Transverse colon (tissue), 4 donors: ENCODE data around the gene TMCO1. TPM values are rescaled to one million over a fixed set of nuclear protein-coding genes. Genes with fewer than 3 reads are reported as not detected.

ENCODE experiments used
- DNase-seq: peaks from one replicate; pipeline ENCODE4 v3.0.0-alpha.2; 2019
- H3K27ac ChIP-seq, 4 donors: fragments of 200-600 bp; sonication (generic); 2 replicates each; pipeline ENCODE4 v1.5.1; 2016 to 2018; ENCODE audit warnings: inconsistent platforms in 4 of 4
- H3K27me3 ChIP-seq: fragments of 200-600 bp; sonication (generic); 2 replicates; pipeline ENCODE4 v1.5.1; 2017; ENCODE audit warnings: inconsistent platforms
- H3K36me3 ChIP-seq, 4 donors: fragments of 200-600 bp; sonication (generic); 2 replicates each; pipeline ENCODE4 v1.5.1; 2017 to 2019; ENCODE audit warnings: inconsistent platforms in 4 of 4
- H3K4me1 ChIP-seq, 4 donors: fragments of 200-600 bp; sonication (generic); 2 replicates each; pipeline ENCODE4 v1.5.1; 2017 to 2020; ENCODE audit warnings: inconsistent platforms in 4 of 4
- H3K4me3 ChIP-seq, 4 donors: fragments of 200-600 bp; sonication (generic); 1 replicate in 1 of 4; 2 replicates in 3 of 4; pipeline versions ENCODE4 v1.5.1 to v1.6.1; 2017 to 2019; ENCODE audit warnings: inconsistent platforms in 4 of 4
- H3K9me3 ChIP-seq, 2 donors: fragments of 200-600 bp; sonication (generic); 2 replicates each; pipeline ENCODE4 v1.5.1; 2017 to 2019; ENCODE audit warnings: inconsistent platforms in 2 of 2
- EP300 ChIP-seq: sonication (generic); formaldehyde crosslinking; IDR thresholded peaks from one replicate; pipeline ENCODE4 v1.6.1; 2017; ENCODE audit warnings: antibody characterized with exemption, low read depth
- POLR2A ChIP-seq: fragments of 450-650 bp; IDR thresholded peaks from one replicate; pipeline ENCODE4 v1.6.1; 2016; ENCODE audit warnings: antibody characterized with exemption, mild to moderate bottlenecking, moderate library complexity
- POLR2AphosphoS5 ChIP-seq, 3 donors: sonication (generic); formaldehyde crosslinking; IDR thresholded peaks; one replicate each; pipeline ENCODE4 v1.6.1; 2016; ENCODE audit warnings: antibody characterized with exemption in 3 of 3
- WGBS, 2 donors: methylation state at CpG; one replicate each; pipeline ENCODE4 v1.1.5; 2018; ENCODE audit warnings: low coverage in 1 of 2; 5-methylcytosine and 5-hydroxymethylcytosine counted together
- in situ Hi-C, 4 donors: fragments of 200-750 bp; cut with MboI; loops; one replicate each; pipeline versions ENCODE4 v1.15.0 to v1.15.1; 2017; ENCODE audit warnings: low sequenced_read_pairs in 3 of 4, low pct_ligation_motif_present in 1 of 4, low pct_unique_long_range_greater_than_20kb in 1 of 4
- intact Hi-C: fragments of 100-400 bp; cut with DNase I; formaldehyde crosslinking; loops from one replicate; pipeline ENCODE4 v1.15.1; 2023; ENCODE audit warnings: low total_unique reads
- total RNA-seq, 4 donors: library from RNA; depleted of rRNA; stranded (reverse); fragments of >200 nt; gene quantifications; one replicate each; pipeline ENCODE4 v1.1.0, GENCODE V29; 2016
- TF ChIP-seq, protein P1 (sequence below), 5 experiments: fragments of 200-600 bp in 3 of 5; fragments of 450-650 bp in 2 of 5; sonication (generic) in 3 of 5; IDR thresholded peaks; 1 replicate in 2 of 5; 2 replicates in 3 of 5; pipeline ENCODE4 v1.5.1; 2016 to 2017; ENCODE audit warnings: antibody characterized with exemption in 5 of 5, inconsistent platforms in 3 of 5, mild to moderate bottlenecking in 2 of 5, moderate library complexity in 1 of 5

The TMCO1 gene
- total RNA-seq, 4 donors from 2014 or later, result 28.3 to 180 (median 128) TPM

DNA sequence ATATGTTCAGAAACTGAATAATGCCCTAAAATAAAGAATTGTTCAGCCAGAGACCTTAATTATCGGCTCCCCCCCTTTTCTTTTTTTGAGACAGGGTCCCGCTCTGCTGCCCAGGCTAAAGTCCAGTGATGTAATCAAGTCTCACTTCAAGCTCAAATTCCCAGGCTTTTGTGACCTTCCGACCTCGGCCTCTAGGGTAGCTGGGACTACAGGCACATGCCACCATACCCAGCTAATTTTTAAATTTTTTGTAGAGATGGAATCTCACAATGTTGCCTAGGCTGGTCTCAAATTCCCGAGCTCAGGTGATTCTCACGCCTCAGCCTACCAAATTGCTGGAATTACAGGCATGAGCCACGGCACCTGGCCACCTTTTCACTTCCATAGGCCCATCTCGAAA, 26.5 kb downstream of the TMCO1 start:
- no peak for DNase-seq
- Histone ChIP-seq H3K27me3 (no peaks in the 10 kb centered on the region), H3K36me3 (peaks cover 0 to 48% (median 17%) of the 10 kb centered on the region in 4 donors), H3K4me3 (no peak overlapping the region), H3K4me1 (peaks cover 0 to 6% (median 0%) of the 10 kb centered on the region in 4 donors), H3K27ac (no peak overlapping the region), H3K9me3 (no peaks in the 10 kb centered on the region)
- WGBS, 2 donors, result 97 to 98% methylated on average over 6 to 8 of the region's 8 CpGs
- in situ Hi-C loops, result no loop called here
- TF ChIP-seq EP300 (no peak), POLR2A (no peak)
- TF ChIP-seq, protein P1, sequence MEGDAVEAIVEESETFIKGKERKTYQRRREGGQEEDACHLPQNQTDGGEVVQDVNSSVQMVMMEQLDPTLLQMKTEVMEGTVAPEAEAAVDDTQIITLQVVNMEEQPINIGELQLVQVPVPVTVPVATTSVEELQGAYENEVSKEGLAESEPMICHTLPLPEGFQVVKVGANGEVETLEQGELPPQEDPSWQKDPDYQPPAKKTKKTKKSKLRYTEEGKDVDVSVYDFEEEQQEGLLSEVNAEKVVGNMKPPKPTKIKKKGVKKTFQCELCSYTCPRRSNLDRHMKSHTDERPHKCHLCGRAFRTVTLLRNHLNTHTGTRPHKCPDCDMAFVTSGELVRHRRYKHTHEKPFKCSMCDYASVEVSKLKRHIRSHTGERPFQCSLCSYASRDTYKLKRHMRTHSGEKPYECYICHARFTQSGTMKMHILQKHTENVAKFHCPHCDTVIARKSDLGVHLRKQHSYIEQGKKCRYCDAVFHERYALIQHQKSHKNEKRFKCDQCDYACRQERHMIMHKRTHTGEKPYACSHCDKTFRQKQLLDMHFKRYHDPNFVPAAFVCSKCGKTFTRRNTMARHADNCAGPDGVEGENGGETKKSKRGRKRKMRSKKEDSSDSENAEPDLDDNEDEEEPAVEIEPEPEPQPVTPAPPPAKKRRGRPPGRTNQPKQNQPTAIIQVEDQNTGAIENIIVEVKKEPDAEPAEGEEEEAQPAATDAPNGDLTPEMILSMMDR (IDR thresholded peaks at IDR 0.05), result no peak
- intact Hi-C loops, result no loop called here

DNA sequence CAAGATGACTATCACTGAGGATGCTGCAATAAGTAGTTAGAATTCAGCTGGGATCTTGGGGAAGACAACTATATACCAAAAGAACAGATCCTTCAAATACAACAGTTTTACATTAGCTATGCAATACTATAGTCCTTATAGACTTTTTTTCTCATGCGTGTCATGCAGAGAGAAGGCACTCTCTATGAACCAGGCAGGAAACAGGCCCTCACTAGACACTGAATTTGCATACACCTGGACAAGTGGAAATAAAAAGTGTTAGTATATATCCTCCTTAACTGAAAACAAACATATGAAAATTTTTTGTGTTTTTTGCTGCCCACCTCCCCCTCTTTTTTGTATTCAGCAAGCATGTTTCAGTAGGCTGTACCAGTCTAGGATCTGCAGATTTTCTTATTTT, 29.9 kb downstream of the TMCO1 start:
- no peak for DNase-seq
- TF ChIP-seq POLR2AphosphoS5 (IDR thresholded peaks at IDR 0.05) (no peak), POLR2A (no peak), EP300 (no peak)
- TF ChIP-seq, protein P1 (IDR thresholded peaks at IDR 0.05), result no peak
- H3K9me3 ChIP-seq, result no peaks in the 10 kb centered on the region
- peaks cover 0 to 50% (median 14%) of the 10 kb centered on the region in 4 donors for H3K36me3 ChIP-seq
- no peaks in the 10 kb centered on the region for H3K27me3 ChIP-seq
- H3K4me3 ChIP-seq, result no peak overlapping the region
- in situ Hi-C loops, result no loop called here
- intact Hi-C loops, result no loop called here
- H3K27ac ChIP-seq, result no peak overlapping the region
- H3K4me1 ChIP-seq, result no peaks in the 10 kb centered on the region
- 86 to 92% methylated on average over 1 of the region's 1 CpG for WGBS, 2 donors

DNA sequence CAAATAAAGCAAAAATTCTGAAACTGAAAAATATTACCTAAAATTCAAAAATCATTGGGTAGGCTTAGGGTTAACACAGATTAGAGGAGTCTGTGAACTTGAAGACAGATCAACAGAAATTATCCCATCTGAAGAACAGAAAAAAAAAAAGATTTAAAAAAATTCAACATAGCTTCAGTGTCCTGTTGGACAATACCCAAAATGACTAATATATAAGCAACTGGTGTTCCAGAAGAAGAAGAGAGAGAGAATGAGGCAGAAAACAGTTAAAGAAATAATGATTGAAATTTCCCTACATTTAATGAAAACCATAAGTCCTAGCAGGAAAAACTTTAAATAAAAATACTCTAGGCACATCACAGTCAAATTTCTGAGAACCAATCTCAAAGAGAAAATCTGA, 31.5 kb downstream of the TMCO1 start:
- H3K4me1 ChIP-seq, result no peaks in the 10 kb centered on the region
- H3K27ac ChIP-seq, result no peak overlapping the region
- TF ChIP-seq, protein P1 (IDR thresholded peaks at IDR 0.05), result no peak
- TF ChIP-seq EP300 (no peak), POLR2AphosphoS5 (IDR thresholded peaks at IDR 0.05) (no peak), POLR2A (no peak)
- H3K9me3 ChIP-seq, result no peaks in the 10 kb centered on the region
- DNase-seq, result no peak
- intact Hi-C loops, result no loop called here
- H3K4me3 ChIP-seq, result no peak overlapping the region
- peaks cover 0 to 34% (median 9%) of the 10 kb centered on the region in 4 donors for H3K36me3 ChIP-seq
- in situ Hi-C loops, result no loop called here
- no peaks in the 10 kb centered on the region for H3K27me3 ChIP-seq

DNA sequence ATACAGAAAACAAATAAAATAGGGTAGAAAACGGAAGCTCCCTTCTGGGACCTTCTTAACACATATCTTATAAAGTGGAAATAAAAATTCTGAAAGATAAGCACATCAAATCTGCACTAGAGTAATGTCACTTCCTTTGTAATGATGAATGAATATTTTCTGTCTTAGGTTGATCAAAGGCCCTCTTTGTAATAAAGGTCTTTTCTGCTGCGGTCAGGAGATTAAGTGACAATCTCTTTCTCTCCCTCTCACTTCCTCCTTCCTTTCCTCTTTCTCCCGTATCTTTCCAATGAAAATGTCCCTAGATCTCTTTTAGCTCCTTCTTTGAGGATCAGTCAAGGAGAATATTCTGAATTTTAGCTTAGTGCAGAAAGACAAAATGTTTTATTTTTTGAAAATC, 33.8 kb downstream of the TMCO1 start:
- DNase-seq, result no peak
- no peak overlapping the region for H3K4me3 ChIP-seq
- H3K9me3 ChIP-seq, result no peaks in the 10 kb centered on the region
- TF ChIP-seq, protein P1 (IDR thresholded peaks at IDR 0.05), result no peak
- TF ChIP-seq EP300 (no peak), POLR2A (no peak), POLR2AphosphoS5 (IDR thresholded peaks at IDR 0.05) (no peak)
- H3K27me3 ChIP-seq, result no peaks in the 10 kb centered on the region
- H3K27ac ChIP-seq, result no peak overlapping the region
- peaks cover 0 to 12% (median under 1%) of the 10 kb centered on the region in 4 donors for H3K36me3 ChIP-seq
- intact Hi-C loops (loop anchor here (5.0 kb wide), 1 partner anchor 317 kb away; no protein-coding TSS in a partner anchor), in situ Hi-C loops (no loop called here)
- 84 to 89% methylated on average over 3 of the region's 3 CpGs for WGBS, 2 donors
- no peaks in the 10 kb centered on the region for H3K4me1 ChIP-seq
